Stimulated activated CD8-positive, alpha-beta memory T cell treated with anti-CD3 and anti-CD28 coated beads, Interleukin-2, amount 100 ng/mL, for 48 hours (primary cell): ENCODE data around the gene NRN1L.
"Not testable (repeated sequence)": the region's sequence is repeated elsewhere in the genome, so short reads cannot be mapped to it uniquely, and the experiment has no call there.

Source experiments
- DNase-seq, 2 donors: peaks; one replicate each; pipeline ENCODE4 v3.0.0-alpha.2; 2020; ENCODE audit warnings: low read depth in 2 of 2

NRN1L gene

DNA sequence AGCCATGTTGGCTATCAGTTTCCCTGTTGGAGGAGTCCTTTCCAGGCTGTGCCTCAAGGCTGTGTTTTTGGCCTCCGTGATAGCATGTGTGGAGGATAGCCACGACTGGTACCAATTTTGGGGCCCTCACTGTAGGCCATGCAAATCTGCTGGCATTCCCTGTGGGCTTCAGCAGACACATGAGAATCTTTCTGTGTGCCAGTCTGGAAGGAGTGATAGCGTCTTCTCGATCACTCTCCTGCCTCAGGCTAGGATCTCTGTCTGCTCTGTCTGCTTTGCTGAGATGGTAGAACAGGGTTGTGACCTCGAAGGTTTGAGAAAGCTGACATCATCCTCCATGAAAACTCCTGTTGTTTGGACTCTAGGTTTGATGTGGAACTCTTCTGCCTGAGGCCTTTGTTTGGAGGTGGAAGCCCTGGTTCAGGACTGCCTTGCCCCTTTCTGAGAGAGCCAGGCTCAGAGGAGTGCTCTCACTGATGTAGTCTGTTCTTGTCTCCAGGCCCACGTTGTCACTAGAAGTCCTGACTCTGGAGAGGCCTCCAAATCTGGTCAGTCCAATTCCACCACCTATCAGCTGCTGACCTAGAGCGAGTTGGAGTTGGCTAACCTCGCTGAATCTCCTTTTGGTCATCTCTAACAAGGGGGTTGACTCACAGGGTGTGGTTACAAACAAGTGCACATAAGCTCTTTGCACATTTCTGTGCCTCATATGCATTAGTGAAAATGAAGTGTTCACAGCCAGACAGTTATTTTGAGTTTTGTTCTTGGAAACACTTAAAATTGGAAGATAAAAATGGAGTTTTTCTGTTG lies 23.9 kb upstream of the NRN1L start:
- DNase-seq = no peak

DNA sequence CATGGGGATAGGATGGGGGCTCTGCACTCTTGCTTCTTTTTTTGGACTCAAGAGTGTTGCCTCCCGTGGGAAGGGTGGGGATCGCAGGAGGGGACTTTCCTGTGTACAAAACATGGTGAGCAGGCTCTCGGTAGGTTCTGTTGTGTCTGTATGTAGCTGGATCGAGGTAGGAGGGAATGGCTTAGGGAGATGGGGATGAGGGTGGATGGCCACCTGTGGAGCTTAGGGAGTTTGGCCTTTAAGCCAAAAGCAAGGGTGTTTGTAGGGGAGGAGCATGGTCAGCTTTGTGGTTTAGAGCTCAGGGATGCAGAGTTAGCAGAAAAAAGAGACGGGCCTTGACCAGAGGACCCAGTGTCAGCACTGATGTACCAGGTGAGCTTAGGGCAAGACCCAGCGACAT lies 22.8 kb upstream of the NRN1L start:
- DNase-seq = no peak

DNA sequence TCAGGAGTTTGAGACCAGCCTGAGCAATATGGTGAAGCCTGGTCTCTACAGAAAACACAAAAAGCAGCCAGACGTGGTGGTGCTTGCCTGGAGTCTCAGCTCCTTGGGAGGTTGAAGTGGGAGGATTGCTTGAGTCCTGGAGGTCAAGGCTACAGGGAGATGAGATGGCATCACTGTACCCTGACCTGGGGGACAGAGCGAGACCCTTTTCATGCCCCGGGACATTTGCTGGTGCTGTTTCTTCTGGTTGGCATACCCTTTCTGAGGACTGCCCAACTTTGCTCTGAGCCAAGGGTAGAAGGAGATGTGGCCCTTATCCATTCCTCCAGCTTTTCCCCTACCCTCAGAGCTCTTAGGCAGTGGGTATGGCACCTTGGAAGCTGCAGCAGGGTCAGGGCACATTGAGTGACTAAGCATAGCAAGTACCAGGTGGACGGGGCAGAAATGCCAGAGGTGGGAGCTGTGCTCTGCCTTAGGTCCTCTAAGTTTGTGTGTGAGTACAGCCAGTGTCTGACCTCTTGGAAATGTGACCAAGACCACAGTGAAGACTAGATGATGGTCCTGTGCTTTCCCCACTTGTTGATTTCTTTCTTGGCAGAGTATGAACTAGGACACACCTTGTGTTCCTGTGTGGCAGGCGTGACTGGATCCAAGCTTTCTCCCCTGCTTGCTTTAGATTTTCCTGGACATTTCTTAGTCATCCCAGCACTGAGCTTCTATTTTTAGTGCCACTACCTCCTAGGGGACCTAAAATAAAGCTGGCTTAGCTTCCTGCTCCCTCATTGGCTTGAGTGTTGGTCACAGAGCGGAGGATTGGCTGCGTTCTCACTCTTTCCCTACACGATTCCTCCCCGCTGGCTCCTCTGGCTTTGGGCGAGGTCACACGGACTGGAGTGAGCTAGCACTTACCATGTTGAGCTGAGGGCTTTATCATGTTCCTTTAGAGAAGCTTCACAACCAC lies 21.8 kb upstream of the NRN1L start:
- no peak for DNase-seq

DNA sequence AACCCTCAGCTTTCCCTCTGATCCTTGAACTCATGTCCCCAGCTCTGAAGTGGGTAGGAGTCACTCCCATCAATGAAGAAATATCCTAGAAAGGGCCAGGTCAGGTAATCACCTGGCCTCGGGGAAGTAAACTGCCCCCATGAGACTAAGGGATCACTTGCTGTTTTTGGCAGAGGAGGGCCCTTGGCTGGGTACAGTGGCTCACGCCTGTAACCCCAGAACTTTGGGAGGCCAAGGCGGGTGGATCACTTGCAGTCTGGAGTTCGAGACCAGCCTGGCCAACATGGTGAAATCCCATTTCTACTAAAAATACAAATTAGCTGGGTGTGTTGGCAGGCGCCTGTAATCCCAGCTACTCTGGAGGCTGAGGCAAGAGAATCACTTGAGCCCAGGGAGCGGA lies 20.6 kb upstream of the NRN1L start:
- not testable (repeated sequence) for DNase-seq

DNA sequence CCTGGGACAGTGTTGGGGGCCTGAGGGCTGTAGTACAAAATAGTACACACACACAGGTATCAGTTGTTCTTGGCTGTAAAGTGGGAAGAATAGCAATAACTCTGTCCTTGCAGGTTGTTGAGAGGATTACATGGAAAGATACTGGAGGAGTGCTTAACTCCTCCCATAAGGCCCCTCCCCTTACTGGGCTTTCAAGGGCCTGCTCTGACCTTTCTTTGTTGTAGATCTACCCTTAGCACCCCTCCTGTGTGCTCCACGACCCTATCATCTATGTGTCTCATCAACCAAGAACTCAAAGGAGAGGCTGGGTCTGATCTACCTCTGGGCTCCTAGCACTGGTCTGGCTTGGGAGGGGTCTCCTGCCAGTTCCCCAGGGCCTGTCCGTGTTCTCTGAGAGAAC lies 20.1 kb upstream of the NRN1L start:
- DNase-seq = no peak

DNA sequence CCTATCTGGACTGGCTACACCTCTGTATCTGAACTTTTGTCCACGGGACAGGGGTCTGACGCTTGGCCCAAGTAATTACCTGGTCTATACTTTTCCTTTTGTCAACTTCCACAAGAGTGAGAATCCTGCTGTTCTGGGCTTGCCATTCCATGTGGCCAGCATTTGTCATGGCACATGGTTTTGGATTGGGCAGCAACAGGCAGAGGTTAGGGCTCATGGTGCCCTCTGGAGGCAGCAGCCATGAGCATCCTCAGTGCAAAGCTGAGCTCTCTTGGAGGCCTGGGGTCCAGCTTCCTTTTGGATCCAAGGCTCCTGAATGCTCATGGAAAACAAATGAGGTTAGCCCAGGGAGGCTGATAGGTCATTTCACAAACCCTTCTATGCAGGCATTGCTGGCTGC lies 19.4 kb upstream of the NRN1L start:
- DNase-seq = no peak

DNA sequence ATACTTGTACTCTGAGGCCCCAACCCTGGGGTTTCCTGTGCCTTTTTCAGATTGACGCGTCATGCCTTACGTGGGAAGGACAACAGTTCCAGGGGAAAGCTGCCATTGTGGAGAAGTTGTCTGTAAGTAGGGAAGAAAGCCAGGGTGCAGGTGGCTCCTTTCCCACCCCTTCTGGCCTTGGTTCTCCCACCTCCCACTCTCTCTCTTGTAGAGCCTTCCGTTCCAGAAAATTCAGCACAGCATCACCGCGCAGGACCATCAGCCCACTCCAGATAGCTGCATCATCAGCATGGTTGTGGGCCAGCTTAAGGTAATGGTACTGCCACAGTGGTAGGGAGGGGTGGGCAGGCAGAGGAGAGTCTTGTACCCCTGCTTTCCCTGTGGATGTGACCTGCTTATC lies 16.4 kb upstream of the NRN1L start:
- DNase-seq = no peak

DNA sequence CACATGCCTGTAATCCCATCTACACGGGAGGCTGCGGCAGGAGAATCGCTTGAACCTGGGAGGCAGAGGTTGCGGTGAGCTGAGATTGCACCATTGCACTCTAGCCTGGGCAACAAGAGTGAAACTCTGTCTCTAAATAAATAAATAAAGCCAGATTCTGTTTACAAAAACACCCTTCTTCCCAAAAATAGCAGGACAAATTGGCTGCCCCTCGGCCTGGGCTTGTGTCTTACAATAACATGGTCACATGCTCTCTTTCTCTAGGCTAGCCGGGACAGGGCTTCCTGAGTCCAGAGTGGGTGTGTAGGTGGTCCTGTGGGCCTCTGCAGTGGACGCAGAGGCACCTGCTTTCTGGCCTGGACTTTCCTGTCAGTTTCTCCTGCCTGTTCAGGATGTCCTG lies 15.0 kb upstream of the NRN1L start:
- no peak for DNase-seq

DNA sequence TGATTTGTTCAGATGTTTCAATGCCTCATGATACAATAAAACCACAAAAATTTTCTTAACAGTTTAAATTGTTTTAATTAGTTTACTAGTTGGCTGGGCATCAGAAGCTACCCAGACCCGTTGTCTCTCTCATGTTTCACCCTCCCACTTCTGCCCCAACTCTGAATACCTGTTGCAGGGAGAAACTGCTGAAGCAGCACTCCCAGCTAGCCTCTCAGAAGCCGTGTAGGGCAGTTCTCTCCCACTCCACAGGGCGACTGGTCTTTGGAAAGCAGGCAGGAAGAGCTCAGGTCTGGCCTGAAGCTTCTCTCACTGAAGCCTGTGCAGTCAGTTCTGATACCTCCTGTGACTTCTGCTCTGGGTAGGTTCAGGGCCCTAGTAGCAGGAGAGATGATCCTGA lies 13.4 kb upstream of the NRN1L start:
- DNase-seq = no peak

DNA sequence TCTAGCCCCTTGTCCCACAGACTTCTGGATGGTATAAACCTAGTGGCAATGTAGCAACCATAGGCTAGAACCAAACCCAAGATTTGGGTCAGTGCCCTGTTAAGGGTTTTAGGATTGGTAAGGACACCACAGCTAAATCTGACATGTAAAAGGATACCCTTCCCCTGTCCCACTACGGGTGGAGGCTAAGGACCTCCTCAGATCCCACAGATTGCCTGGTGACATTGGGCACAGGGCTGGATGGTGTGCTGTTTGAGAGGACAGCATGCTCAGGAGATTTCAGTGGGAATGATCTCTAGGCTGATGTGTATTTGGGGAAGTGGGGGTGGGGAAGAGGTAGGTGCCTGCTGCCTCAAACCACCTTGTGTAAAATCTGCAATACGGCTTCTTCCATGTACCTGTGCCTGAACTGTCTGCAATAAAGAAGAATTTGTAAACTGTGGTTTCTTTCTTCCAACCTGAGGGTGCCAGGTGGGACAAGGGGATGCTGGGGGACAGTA lies 12.5 kb upstream of the NRN1L start:
- no peak for DNase-seq

DNA sequence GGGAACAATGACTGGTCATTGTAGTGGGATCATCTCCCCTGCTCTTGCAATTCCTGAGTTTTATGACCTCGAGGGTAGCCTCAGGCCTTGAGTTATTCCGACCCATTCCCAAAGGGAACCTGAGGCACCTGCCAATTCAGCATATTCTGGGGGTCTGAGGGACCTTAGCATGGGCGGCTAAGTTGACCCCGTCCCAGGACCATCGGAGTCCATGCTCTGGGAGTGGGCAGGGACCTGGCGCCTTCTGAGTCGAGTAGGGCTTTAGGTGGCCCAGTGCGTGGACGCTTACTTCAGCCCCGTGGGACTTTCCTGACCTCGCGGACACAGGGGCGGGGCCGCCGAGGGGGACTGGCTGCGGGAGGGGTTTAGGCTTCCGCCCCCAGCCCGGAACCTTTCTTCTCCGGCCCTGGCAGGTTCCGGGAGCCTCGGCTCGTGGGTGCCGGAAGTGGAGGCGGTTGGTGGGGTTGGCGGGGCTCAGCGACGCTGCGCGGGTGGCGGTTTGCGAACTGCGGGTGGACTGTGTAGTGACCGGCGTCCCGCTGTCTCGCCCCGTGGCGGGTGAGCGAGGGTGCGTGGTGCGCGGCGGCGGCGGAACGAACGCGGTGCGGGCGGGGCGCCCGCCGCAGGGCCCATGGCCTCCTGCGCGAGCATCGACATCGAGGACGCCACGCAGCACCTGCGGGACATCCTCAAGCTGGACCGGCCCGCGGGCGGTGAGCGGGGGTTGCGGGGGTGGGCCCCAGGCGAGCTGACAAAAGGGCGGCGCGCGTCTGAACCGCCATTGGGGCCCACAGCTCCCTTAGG lies 11.9 kb upstream of the NRN1L start, which contains the start of gene EDC4:
TSS of gene EDC4 (plus strand) at position 422 of the 804 bp plus-strand sequence. CDS start at position 632, 210 bp downstream.
- peak; percentile 81 to 88 for DNase-seq

DNA sequence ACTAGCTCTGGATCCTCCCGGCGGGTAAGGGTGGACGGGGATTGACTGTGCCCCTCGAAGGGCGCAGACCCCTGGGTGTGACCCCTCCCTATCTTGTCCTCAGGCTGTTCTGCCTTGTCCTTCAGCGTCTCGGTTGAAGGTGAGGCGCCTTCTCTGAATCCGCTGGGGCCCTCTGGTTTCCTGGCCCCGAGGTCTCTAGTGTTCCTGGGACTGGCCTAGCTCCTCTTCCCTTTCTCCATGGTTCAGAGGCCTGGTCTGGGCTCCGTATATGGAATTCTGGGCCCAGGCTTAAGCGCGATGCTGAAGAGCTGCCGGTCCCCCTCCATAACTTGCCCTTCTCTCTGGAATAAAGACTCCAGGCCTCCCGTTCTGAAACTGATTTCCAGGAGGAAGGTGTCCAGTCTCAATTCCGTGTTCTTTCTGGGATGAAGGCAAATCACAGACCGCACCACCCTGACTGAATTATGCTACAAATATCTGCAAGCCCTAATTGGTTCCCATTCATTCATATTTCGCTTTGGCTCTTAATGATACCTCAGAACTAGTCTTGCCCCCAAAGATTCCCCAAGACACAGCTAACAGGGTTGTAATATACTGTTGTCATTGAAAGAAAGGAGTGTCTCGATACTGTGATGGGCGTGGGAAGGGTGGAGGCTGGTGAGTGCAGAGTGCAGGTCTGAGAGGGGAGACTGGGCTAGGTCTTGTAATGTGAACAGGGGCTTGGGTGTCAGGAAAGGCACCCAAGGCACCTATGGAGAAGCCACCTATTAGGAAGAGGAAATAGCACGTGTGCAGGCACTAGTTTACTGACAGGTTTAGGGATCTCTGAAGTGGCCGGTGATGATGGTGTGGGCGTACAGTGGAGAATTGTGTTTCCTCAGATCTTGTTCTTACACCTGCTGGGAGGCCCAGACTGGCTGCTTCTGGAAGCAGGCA lies 11.0 kb upstream of the NRN1L start:
- no peak for DNase-seq

DNA sequence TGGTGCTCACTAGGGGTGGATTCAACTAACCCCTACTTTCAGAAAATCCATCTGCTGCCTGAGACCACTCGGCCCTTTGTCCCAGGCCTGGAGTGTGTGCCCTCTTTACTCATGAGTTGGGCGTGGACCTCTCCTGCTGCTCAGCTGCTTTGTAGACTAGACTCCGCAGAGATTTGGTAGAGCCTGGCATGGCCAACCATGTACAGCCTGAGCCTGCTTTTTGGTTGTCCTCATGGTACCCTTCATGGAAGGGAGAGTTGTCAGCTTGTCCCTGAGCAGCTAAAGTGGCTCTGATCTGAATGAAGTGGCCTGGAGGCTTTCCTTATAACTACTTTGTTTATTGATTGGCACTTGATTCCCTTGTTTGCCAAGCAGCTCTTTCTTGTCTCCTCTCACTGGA lies 10.3 kb upstream of the NRN1L start:
- DNase-seq = no peak

DNA sequence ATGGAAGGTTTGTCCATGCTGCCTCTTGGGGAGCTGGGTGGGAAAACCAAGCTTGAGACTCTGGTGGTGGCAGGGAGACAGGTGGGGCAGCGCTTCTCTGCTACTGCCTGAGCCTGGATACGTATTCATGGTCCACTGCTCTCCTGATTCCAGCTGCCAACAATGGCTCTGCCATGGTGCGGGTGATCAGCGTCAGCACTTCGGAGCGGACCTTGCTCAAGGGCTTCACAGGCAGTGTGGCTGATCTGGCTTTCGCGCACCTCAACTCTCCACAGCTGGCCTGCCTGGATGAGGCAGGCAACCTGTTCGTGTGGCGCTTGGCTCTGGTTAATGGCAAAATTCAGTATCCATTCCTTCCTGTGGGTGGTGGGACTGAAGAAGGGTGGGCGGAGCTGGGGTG lies 7.6 kb upstream of the NRN1L start:
- no peak for DNase-seq

DNA sequence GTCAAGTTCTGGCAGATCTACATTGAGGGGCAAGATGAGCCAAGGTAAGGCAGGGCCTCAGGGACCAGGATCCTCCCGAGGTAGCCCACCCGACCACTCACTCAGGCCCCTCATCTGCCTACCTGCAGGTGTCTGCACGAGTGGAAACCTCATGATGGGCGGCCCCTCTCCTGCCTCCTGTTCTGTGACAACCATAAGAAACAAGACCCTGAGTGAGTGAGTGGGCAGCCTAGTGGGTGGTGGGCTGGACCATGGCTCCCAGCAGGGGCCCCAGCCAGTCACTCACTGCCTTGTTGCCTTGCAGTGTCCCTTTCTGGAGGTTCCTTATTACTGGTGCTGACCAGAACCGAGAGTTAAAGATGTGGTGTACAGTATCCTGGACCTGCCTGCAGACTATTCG lies 6.5 kb upstream of the NRN1L start:
- DNase-seq = no peak

DNA sequence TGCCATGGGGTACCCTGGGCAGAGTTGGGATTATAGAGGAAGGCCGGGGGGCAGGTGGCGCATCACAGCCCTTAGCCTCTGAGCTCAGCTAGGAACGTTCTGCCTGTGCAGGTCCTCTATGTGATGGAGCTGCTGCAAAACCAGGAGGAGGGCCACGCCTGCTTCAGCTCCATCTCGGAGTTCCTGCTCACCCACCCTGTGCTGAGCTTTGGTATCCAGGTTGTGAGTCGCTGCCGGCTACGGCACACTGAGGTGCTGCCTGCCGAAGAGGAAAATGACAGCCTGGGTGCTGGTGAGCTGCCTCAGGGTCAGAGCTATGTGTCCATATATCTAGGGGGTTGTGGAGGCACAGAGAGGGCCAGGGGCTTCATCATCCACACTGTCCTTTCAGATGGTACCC lies 5.8 kb upstream of the NRN1L start:
- no peak for DNase-seq

DNA sequence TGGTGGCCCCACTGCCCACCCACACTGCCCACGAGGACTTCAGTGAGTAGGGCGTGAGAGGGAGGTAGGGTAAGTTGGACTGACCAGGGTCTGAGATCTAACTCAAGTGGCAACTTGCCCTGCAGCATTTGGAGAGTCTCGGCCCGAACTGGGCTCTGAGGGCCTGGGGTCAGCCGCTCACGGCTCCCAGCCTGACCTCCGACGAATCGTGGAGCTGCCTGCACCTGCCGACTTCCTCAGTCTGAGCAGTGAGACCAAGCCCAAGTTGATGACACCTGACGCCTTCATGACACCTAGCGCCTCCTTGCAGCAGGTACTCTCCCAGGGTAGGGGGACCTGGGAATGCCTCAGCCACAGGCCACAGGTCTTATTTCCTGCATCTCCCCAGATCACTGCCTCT lies 5.2 kb upstream of the NRN1L start:
- no peak for DNase-seq

DNA sequence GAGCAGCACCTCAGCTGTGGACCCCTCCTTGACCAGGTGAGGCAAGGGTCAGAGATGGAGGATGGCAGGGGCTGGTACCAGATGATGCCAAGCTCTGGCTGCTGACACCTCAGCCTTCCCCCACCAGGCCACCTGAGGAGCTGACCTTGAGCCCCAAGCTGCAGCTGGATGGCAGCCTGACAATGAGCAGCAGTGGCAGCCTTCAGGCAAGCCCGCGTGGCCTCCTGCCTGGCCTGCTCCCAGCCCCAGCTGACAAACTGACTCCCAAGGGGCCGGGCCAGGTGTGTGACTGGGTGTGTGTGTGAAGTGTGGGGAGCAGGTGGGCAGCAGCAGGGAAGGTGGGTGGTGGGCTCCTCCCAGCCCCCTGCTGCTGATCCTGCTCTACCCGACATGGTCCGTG lies 4.7 kb upstream of the NRN1L start:
- no peak for DNase-seq

DNA sequence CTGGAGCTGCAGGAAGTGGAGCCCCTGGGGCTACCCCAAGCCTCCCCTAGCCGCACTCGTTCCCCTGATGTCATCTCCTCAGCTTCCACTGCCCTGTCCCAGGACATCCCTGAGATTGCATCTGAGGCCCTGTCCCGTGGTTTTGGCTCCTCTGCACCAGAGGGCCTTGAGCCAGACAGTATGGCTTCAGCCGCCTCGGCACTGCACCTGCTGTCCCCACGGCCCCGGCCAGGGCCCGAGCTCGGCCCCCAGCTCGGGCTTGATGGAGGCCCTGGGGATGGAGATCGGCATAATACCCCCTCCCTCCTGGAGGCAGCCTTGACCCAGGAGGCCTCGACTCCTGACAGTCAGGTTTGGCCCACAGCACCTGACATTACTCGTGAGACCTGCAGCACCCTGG lies 4.1 kb upstream of the NRN1L start:
- DNase-seq = no peak

DNA sequence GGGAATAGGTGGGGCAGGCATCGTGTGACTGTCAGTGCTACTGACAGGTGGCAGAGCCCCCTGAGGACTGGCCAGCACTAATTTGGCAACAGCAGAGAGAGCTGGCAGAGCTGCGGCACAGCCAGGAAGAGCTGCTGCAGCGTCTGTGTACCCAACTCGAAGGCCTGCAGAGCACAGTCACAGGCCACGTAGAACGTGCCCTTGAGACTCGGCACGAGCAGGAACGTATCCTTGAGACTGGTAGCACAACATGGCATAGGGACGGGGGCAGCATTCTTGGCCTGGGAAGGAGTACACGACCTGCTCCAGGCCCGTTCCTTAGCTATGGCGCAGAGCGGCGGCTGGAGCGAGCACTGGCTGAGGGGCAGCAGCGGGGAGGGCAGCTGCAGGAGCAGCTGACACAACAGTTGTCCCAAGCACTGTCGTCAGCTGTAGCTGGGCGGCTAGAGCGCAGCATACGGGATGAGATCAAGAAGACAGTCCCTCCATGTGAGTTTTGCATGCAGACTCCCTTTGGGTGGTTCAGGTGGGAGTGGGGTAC lies 3.0 kb upstream of the NRN1L start:
- no peak for DNase-seq
